ENCODE results near the gene COG5.

DNA sequence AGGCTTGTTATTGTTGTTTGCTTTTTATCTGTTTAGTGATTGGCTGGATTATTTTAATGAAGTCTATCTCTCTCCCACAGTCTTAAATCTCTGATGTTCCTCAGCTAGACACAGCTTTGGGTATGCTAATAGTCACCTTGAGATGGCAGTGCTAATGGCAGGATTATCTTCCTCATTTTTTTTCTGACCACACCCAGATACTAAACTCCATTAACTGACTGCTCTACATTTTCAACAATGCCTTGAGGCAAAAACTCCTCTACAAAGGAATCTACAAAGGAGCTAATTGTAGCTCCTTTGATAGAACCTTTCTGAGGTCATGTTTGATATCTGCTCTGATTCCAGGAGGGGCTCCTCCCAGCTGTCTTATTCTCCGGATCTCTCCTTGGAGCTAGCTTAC lies 272.3 kb downstream of the COG5 start:
- TF ChIP-seq, protein P1, sequence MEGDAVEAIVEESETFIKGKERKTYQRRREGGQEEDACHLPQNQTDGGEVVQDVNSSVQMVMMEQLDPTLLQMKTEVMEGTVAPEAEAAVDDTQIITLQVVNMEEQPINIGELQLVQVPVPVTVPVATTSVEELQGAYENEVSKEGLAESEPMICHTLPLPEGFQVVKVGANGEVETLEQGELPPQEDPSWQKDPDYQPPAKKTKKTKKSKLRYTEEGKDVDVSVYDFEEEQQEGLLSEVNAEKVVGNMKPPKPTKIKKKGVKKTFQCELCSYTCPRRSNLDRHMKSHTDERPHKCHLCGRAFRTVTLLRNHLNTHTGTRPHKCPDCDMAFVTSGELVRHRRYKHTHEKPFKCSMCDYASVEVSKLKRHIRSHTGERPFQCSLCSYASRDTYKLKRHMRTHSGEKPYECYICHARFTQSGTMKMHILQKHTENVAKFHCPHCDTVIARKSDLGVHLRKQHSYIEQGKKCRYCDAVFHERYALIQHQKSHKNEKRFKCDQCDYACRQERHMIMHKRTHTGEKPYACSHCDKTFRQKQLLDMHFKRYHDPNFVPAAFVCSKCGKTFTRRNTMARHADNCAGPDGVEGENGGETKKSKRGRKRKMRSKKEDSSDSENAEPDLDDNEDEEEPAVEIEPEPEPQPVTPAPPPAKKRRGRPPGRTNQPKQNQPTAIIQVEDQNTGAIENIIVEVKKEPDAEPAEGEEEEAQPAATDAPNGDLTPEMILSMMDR (IDR thresholded peaks at IDR 0.05) = no peak
- TF ChIP-seq POLR2A (IDR thresholded peaks at IDR 0.05) = no peak
